SK-N-SH treated with all-trans-retinoic acid at 6 μM for 48 hours (cell line): ENCODE measurements around the gene NEK1.

Experiments used
- CREB5 ChIP-seq: fragments of 250-450 bp; sonication (Bioruptor Pico); IDR thresholded peaks from 2 replicates; pipeline ENCODE4 v1.5.1; 2020; ENCODE audit warnings: low read depth, mild to moderate bottlenecking, moderate library complexity
- ESRRG ChIP-seq: fragments of 250-450 bp; sonication (Bioruptor Pico); IDR thresholded peaks from 2 replicates; pipeline ENCODE4 v1.6.1; 2021; ENCODE audit warnings: mild to moderate bottlenecking
- POU6F1 ChIP-seq: fragments of 250-450 bp; sonication (Bioruptor Pico); IDR thresholded peaks from 2 replicates; pipeline ENCODE4 v1.8.0; 2021; ENCODE audit warnings: low read depth, mild to moderate bottlenecking, moderate library complexity, borderline replicate concordance
- SNAI2 ChIP-seq: fragments of 250-450 bp; sonication (Bioruptor Pico); IDR thresholded peaks from 2 replicates; pipeline ENCODE4 v1.5.0; 2020; ENCODE audit warnings: mild to moderate bottlenecking, moderate library complexity
- ZNF8 ChIP-seq: fragments of 450-650 bp; formaldehyde crosslinking; IDR thresholded peaks from 2 replicates; pipeline ENCODE4 v1.5.0; 2020; ENCODE audit warnings: mild to moderate bottlenecking, moderate library complexity
- TF ChIP-seq, protein P1 (sequence below): fragments of 250-450 bp; sonication (Bioruptor Pico); IDR thresholded peaks from 2 replicates; pipeline ENCODE4 v1.8.0; 2020; ENCODE audit warnings: mild to moderate bottlenecking, moderate library complexity, borderline replicate concordance

DNA sequence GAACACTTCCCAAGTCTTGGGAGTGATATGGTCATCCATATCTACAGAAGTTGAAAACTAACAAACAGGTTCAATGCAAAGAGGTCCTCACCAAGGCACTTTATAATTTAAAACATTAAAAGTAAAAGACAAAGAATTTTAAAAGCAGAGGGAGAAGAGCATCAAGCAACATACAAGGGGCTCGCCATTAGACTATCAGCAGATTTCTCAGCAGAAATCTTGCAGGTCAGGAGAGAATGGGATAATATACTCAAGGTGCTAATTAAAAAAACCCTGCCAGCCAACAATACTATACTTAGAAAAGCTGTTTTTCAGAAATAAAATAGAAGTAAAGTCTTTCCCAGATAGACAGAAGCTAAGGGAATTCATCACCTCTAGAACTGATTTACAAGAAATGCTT is 121.2 kb downstream of the NEK1 start:
- TF ChIP-seq ESRRG = no peak
- TF ChIP-seq, protein P1, sequence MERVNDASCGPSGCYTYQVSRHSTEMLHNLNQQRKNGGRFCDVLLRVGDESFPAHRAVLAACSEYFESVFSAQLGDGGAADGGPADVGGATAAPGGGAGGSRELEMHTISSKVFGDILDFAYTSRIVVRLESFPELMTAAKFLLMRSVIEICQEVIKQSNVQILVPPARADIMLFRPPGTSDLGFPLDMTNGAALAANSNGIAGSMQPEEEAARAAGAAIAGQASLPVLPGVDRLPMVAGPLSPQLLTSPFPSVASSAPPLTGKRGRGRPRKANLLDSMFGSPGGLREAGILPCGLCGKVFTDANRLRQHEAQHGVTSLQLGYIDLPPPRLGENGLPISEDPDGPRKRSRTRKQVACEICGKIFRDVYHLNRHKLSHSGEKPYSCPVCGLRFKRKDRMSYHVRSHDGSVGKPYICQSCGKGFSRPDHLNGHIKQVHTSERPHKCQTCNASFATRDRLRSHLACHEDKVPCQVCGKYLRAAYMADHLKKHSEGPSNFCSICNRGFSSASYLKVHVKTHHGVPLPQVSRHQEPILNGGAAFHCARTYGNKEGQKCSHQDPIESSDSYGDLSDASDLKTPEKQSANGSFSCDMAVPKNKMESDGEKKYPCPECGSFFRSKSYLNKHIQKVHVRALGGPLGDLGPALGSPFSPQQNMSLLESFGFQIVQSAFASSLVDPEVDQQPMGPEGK (CRISPR knock-in tag) = no peak
- no peak for TF ChIP-seq ZNF8
- TF ChIP-seq POU6F1 (CRISPR knock-in tag) = no peak
- TF ChIP-seq SNAI2 (CRISPR knock-in tag) = no peak
- no peak for TF ChIP-seq CREB5 (CRISPR knock-in tag)
